AG04450 (cell line): ENCODE results near the gene ACY1. TPM values are rescaled to one million over a fixed set of nuclear protein-coding genes. Genes with fewer than 3 reads are reported as not detected.
A peak's percentile ranks its signal among the peaks of the same experiment; 100 is the strongest.

Experiments
- CTCF ChIA-PET: fragments of 300-600, 350-600 bp; formaldehyde crosslinking; extraction: SDS; loops from one replicate; lab custom pipeline; 2022; ENCODE audit warnings: antibody characterized with exemption, inconsistent platforms; lab: Charles Lee
- POLR2A ChIA-PET: fragments of 350-600 bp; formaldehyde crosslinking; extraction: SDS; loops from one replicate; lab custom pipeline; 2021; ENCODE audit warnings: antibody characterized with exemption, inconsistent platforms; lab: Yijun Ruan, JAX
- DNase-seq: peaks from one replicate; pipeline ENCODE4 v3.0.0-alpha.2; 2011; ENCODE audit warnings: low read depth, low spot score
- H3K27ac ChIP-seq: one replicate; pipeline ENCODE4 v1.5.1; 2012; ENCODE audit warnings: low read depth, low read length, control low read depth
- H3K27me3 ChIP-seq: one replicate; pipeline ENCODE4 v1.6.0; 2012; ENCODE audit warnings: low read length; ENCODE audit not compliant: control insufficient read depth, insufficient read depth
- H3K4me3 ChIP-seq: 2 replicates; pipeline ENCODE4 v1.5.1; 2011; ENCODE audit warnings: mild to moderate bottlenecking, low read depth, low read length, control low read depth
- H3K9me3 ChIP-seq: 2 replicates; pipeline ENCODE4 v1.5.1; 2012; ENCODE audit warnings: low read length; ENCODE audit not compliant: control insufficient read depth, insufficient read depth
- CTCF ChIP-seq: IDR thresholded peaks from 2 replicates; pipeline ENCODE4 v1.5.1; 2011; ENCODE audit warnings: low read depth, low read length, control low read depth, inconsistent platforms
- polyA plus RNA-seq: library from polyadenylated mRNA; depleted of rRNA; stranded (reverse); fragments of >200 nt; gene quantifications from 2 replicates; pipeline ENCODE4 v1.2.3, GENCODE V29; 2011

Gene ACY1
- polyA plus RNA-seq, 1 experiment: 20.4 TPM

GRCh38 chr3:52004163-52004787, 20.9 kb downstream of the ACY1 start:
- Histone ChIP-seq H3K9me3 (no peaks in the 10 kb centered on the region), H3K27ac (no peak overlapping the region), H3K4me3 (no peak overlapping the region), H3K27me3 (peaks cover 5% of the 10 kb centered on the region)
- ChIA-PET CTCF (interaction anchor here (0.7 to 7.4 kb wide), 22 partner anchors 8 to 336 kb away, joined by 3 to 142 read pairs (median 4); partner anchors contain the start of genes DUSP7, POC1A and RPL29), POLR2A (interaction anchor here (1.3 kb wide), 1 partner anchor 8 kb away, joined by 6 read pairs; the partner anchor contains the start of gene RPL29)
- no peak for DNase-seq
- TF ChIP-seq CTCF: peak; percentile 74

GRCh38 chr3:52004906-52005395, 21.6 kb downstream of the ACY1 start:
- Histone ChIP-seq H3K27me3 (peaks cover 3% of the 10 kb centered on the region), H3K27ac (no peak overlapping the region), H3K4me3 (no peak overlapping the region), H3K9me3 (no peaks in the 10 kb centered on the region)
- POLR2A ChIA-PET: interaction anchor here (1.0 to 1.3 kb wide), 2 partner anchors 9 to 52 kb away, joined by 3 to 6 read pairs; partner anchors contain the start of gene RPL29
- DNase-seq: no peak
- no peak for TF ChIP-seq CTCF
- CTCF ChIA-PET: interaction anchor here (0.6 to 7.4 kb wide), 20 partner anchors 7 to 335 kb away, joined by 3 to 142 read pairs (median 4); partner anchors contain the start of genes DUSP7, POC1A and RPL29

- Histone ChIP-seq H3K27ac (peak overlapping the region; percentile 39), H3K9me3 (no peaks in the 10 kb centered on the region), H3K27me3 (peaks cover 5% of the 10 kb centered on the region), H3K4me3 (peak overlapping the region; percentile 27)
- no peak for TF ChIP-seq CTCF
- CTCF ChIA-PET: interaction anchor here (0.6 to 7.4 kb wide), 7 partner anchors 10 to 164 kb away, joined by 3 to 142 read pairs (median 8); no protein-coding TSS in a partner anchor
- POLR2A ChIA-PET: interaction anchor here (1.0 kb wide), 1 partner anchor 51 kb away, joined by 3 read pairs; no protein-coding TSS in a partner anchor
- peak; percentile 42 for DNase-seq
These were observed 22.2 kb downstream of the ACY1 start for GRCh38 chr3:52005571-52005986.

- DNase-seq: no peak
- peaks cover 5% of the 10 kb centered on the region for H3K27me3 ChIP-seq
- CTCF ChIA-PET: interaction anchor here (0.9 to 7.4 kb wide), 6 partner anchors 9 to 141 kb away, joined by 3 to 142 read pairs (median 12); no protein-coding TSS in a partner anchor
- no peak for TF ChIP-seq CTCF
- H3K9me3 ChIP-seq: no peaks in the 10 kb centered on the region
- H3K27ac ChIP-seq: peak overlapping the region; percentile 39
- H3K4me3 ChIP-seq: peak overlapping the region; percentile 27
- POLR2A ChIA-PET: interaction anchor here (1.0 kb wide), 1 partner anchor 51 kb away, joined by 3 read pairs; no protein-coding TSS in a partner anchor
These were observed 22.9 kb downstream of the ACY1 start for GRCh38 chr3:52006017-52006819.
